Measurements from ENCODE around the gene RPS6KC1.

GRCh38 chr1:213020016-213020415, 31.0 kb upstream of the RPS6KC1 start:
- TF ChIP-seq CTCF (conservative IDR thresholded peaks at IDR 0.05) (no peak), ZFX (IDR thresholded peaks at IDR 0.05) (no peak)

All from C4-2B (cell line).